Measurements from ENCODE around the gene ATAD3B.
"Not testable (repeated sequence)": the region's sequence is repeated elsewhere in the genome, so short reads cannot be mapped to it uniquely, and the experiment has no call there.

ATAD3B gene

DNA sequence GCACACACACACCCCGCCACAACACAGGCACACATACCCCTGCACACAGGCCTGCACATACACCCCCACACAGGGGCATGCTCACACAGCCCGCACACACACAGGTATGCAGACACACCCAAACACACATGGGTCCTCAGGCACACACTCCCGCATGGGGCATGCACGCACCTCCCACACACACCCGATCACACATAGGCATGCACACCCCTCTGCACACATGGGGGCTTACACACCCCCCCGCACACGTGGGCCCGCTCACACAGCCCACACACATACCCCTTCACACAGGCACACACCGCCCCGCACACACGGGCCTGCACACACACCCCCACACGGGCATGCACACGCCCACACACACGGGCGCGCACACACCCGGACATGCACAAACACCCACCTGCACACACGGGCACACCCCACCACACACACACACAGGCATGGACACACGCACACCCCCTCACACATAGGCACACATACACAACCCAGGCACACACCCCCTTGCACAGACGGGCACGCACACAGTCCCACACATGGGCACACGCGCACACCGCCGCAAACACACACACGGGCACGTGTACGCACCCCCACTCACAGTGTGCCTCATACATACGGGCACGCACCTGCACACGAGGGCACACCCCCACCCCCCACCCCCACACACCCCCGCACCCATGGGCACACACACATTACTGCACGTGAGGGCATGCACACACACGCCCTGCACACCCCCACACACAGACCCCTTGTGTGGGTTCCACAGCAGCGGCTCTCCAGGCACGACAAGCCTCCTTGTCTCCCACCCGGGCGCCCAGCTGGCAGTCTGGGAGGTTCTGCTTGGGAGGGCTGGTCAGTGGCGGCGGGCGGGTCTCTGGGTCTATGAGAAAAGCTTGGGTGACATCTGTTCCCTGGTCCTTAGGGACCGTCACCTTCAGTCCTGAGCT, 8.3 kb downstream of the ATAD3B start:
- Histone ChIP-seq H2AFZ (ENCODE audit: low read depth, low read length) (no peak overlapping the region), H3K4me1 (ENCODE audit: low read length) (no peaks in the 10 kb centered on the region), H3K9me3 (ENCODE audit: insufficient read depth, low read length) (no peaks in the 10 kb centered on the region), H3K4me3 (ENCODE audit: low read length) (no peak overlapping the region), H3K27ac (ENCODE audit: low read length) (no peak overlapping the region), H3K9ac (ENCODE audit: low read length) (no peak overlapping the region), H3K4me2 (ENCODE audit: low read length) (no peak overlapping the region), H4K20me1 (ENCODE audit: insufficient read depth, low read length) (no peaks in the 10 kb centered on the region), H3K36me3 (replicated peaks; ENCODE audit: low read depth, low read length) (peaks cover 8% of the 10 kb centered on the region), H3K27me3 (ENCODE audit: low read depth, low read length) (no peaks in the 10 kb centered on the region), H3K79me2 (ENCODE audit: low read length) (peaks cover 25% of the 10 kb centered on the region)
- TF ChIP-seq, protein P1, sequence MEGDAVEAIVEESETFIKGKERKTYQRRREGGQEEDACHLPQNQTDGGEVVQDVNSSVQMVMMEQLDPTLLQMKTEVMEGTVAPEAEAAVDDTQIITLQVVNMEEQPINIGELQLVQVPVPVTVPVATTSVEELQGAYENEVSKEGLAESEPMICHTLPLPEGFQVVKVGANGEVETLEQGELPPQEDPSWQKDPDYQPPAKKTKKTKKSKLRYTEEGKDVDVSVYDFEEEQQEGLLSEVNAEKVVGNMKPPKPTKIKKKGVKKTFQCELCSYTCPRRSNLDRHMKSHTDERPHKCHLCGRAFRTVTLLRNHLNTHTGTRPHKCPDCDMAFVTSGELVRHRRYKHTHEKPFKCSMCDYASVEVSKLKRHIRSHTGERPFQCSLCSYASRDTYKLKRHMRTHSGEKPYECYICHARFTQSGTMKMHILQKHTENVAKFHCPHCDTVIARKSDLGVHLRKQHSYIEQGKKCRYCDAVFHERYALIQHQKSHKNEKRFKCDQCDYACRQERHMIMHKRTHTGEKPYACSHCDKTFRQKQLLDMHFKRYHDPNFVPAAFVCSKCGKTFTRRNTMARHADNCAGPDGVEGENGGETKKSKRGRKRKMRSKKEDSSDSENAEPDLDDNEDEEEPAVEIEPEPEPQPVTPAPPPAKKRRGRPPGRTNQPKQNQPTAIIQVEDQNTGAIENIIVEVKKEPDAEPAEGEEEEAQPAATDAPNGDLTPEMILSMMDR (IDR thresholded peaks at IDR 0.05; ENCODE audit: low read depth, low read length) = no peak
- TF ChIP-seq EZH2phosphoT487 (IDR thresholded peaks at IDR 0.05; ENCODE audit: low read depth) = no peak

DNA sequence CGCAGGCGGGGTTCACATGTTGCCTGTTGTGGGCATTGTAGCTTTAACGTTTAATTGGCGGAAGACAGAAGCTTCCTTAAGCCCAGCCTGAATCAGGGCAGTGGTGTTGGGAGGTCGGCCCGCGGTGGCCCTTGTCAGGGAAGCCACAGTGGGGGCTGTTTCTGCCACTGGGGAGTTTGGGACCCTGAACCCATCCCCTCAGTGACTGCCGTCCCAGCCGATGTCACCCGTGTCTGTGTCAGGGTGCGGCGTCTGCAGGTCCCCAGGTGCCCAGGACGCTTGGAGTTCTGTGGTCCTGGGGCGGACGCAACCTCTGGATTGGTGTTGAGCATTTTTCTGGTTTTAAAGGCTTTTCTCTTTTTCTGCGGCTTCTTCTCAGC, 8.9 kb downstream of the ATAD3B start:
- H3K4me2 ChIP-seq (ENCODE audit: low read length); H3K9ac ChIP-seq (ENCODE audit: low read length); H3K4me3 ChIP-seq (ENCODE audit: low read length); H3K4me1 ChIP-seq (ENCODE audit: low read length); H3K27me3 ChIP-seq (ENCODE audit: low read depth, low read length); H2AFZ ChIP-seq (ENCODE audit: low read depth, low read length); H3K27ac ChIP-seq (ENCODE audit: low read length); H3K9me3 ChIP-seq (ENCODE audit: insufficient read depth, low read length); H3K36me3 ChIP-seq (replicated peaks; ENCODE audit: low read depth, low read length); H4K20me1 ChIP-seq (ENCODE audit: insufficient read depth, low read length): not testable (repeated sequence)
- H3K79me2 ChIP-seq (ENCODE audit: low read length) = peaks cover 19% of the 10 kb centered on the region

DNA sequence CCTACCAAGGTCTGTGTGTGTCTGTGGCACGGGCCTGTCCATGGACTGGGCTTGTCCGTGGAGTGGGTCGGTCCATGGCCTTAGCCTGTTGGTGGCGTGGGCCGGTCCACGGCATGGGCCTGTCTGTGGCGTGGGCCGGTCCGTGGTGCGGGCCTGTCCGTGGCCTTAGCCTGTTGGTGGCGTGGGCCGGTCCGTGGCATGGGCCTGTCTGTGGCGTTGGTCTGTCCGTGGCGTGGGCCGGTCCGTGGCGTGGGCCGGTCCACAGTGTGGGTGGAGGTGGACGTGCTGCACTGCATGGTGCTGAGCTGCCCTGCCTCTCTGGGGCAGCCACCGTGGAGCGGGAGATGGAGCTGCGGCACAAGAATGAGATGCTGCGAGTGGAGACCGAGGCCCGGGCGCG, 10.2 kb downstream of the ATAD3B start:
- not testable (repeated sequence) for H2AFZ ChIP-seq (ENCODE audit: low read depth, low read length); H3K9ac ChIP-seq (ENCODE audit: low read length); H3K36me3 ChIP-seq (replicated peaks; ENCODE audit: low read depth, low read length); H3K4me2 ChIP-seq (ENCODE audit: low read length); H3K27ac ChIP-seq (ENCODE audit: low read length); H3K4me1 ChIP-seq (ENCODE audit: low read length); H3K27me3 ChIP-seq (ENCODE audit: low read depth, low read length); H3K9me3 ChIP-seq (ENCODE audit: insufficient read depth, low read length); H3K79me2 ChIP-seq (ENCODE audit: low read length); H4K20me1 ChIP-seq (ENCODE audit: insufficient read depth, low read length); H3K4me3 ChIP-seq (ENCODE audit: low read length)

DNA sequence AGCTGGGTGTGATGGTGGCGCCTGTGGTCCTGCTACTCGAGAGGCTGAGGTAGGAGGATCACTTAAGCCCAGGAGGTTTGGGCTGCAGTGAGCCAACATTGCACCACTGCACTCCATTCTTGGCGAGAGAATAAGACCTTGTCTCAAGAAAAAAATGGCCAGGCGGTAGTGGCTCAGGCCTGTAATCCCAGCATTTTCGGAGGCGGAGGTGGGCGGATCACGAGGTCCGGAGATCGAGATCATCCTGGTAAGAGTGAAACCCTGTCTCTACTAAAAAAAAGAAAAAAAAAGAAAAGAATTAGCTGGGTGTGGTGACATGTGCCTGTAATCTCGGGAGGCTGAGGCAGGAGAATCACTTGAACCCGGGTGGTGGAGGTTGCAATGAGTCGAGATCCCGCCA, 11.3 kb downstream of the ATAD3B start:
- Histone ChIP-seq H3K36me3 (replicated peaks; ENCODE audit: low read depth, low read length) (peaks cover 8% of the 10 kb centered on the region), H3K9ac (ENCODE audit: low read length) (no peak overlapping the region), H3K4me2 (ENCODE audit: low read length) (no peak overlapping the region), H3K4me1 (ENCODE audit: low read length) (no peaks in the 10 kb centered on the region), H3K4me3 (ENCODE audit: low read length) (no peak overlapping the region), H3K79me2 (ENCODE audit: low read length) (no peaks in the 10 kb centered on the region; the same call in 1 of the 2 replicates), H3K9me3 (ENCODE audit: insufficient read depth, low read length) (no peaks in the 10 kb centered on the region), H2AFZ (ENCODE audit: low read depth, low read length) (no peak overlapping the region), H4K20me1 (ENCODE audit: insufficient read depth, low read length) (no peaks in the 10 kb centered on the region), H3K27ac (ENCODE audit: low read length) (no peak overlapping the region), H3K27me3 (ENCODE audit: low read depth, low read length) (no peaks in the 10 kb centered on the region)
- TF ChIP-seq, protein P1 (IDR thresholded peaks at IDR 0.05; ENCODE audit: low read depth, low read length) = no peak
- no peak for TF ChIP-seq EZH2phosphoT487 (IDR thresholded peaks at IDR 0.05; ENCODE audit: low read depth)

DNA sequence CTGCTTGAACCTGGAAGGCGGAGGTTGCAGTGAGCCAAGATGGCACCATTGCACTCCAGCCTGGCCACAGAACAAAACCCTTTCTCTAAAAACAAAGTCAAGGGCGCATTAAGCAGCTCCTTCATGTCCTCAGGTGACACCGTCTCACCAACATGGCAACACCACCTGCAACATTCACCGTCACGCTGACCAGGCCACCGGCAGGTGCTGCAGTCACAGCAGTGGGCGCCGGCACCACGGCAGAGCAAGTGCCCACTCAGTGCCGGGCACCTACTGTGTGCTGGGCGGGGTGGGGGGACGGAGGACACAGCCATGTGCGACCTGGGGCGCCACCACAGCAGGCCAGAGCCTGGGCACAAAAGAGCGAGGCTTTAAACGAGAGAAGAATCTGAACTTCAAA, 12.1 kb downstream of the ATAD3B start:
- Histone ChIP-seq H3K27me3 (ENCODE audit: low read depth, low read length) (no peaks in the 10 kb centered on the region), H3K36me3 (replicated peaks; ENCODE audit: low read depth, low read length) (peaks cover 8% of the 10 kb centered on the region), H3K27ac (ENCODE audit: low read length) (no peak overlapping the region), H3K4me1 (ENCODE audit: low read length) (no peaks in the 10 kb centered on the region), H4K20me1 (ENCODE audit: insufficient read depth, low read length) (no peaks in the 10 kb centered on the region), H2AFZ (ENCODE audit: low read depth, low read length) (no peak overlapping the region), H3K9ac (ENCODE audit: low read length) (no peak overlapping the region), H3K4me3 (ENCODE audit: low read length) (no peak overlapping the region), H3K4me2 (ENCODE audit: low read length) (no peak overlapping the region), H3K79me2 (ENCODE audit: low read length) (no peaks in the 10 kb centered on the region; the same call in 1 of the 2 replicates), H3K9me3 (ENCODE audit: insufficient read depth, low read length) (no peaks in the 10 kb centered on the region)
- no peak for TF ChIP-seq EZH2phosphoT487 (IDR thresholded peaks at IDR 0.05; ENCODE audit: low read depth)
- TF ChIP-seq, protein P1 (IDR thresholded peaks at IDR 0.05; ENCODE audit: low read depth, low read length) = no peak

DNA sequence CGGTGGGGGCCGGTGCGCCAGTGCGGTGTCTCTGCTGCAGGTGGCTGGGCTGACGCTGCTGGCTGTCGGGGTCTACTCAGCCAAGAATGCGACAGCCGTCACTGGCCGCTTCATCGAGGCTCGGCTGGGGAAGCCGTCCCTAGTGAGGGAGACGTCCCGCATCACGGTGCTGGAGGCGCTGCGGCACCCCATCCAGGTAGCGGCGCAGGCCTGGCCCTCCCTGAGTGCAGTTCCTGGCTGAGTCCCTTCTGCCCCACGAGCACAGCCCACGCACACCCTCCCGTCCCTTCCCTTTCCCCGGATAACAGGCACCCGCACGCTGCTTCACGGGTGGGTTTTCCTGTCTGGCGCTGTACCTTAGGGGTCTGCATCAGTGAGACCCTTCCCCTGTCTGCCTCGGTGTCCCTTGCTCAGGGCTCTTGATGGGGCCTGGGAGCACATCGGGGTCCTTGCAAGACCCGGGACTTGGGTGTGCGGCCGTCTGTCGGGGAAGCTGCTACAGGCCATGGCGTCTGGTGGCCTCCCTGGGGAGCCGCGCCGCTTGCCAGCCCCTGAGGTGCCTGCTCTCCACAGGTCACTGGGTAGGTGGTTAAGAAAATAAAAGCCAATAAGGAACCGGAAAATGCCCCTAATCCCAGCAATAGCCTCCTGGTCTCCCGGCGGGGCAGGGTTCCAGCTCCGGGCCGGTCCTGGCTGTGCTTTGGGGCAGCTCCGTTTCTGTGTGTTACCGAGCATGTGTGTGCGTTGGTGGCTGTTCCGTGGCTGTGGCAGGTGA, 13.6 kb downstream of the ATAD3B start:
- H3K4me2 ChIP-seq (ENCODE audit: low read length); H3K36me3 ChIP-seq (replicated peaks; ENCODE audit: low read depth, low read length); H3K4me1 ChIP-seq (ENCODE audit: low read length); H3K9ac ChIP-seq (ENCODE audit: low read length); H2AFZ ChIP-seq (ENCODE audit: low read depth, low read length); H3K9me3 ChIP-seq (ENCODE audit: insufficient read depth, low read length); H3K4me3 ChIP-seq (ENCODE audit: low read length); H4K20me1 ChIP-seq (ENCODE audit: insufficient read depth, low read length); H3K27me3 ChIP-seq (ENCODE audit: low read depth, low read length); H3K27ac ChIP-seq (ENCODE audit: low read length); H3K79me2 ChIP-seq (ENCODE audit: low read length): not testable (repeated sequence)
